Measurements from ENCODE around the gene NSMF. TPM values are rescaled to one million over a fixed set of nuclear protein-coding genes. Genes with fewer than 3 reads are reported as not detected.

The NSMF gene
- polyA plus RNA-seq, 1 donor (not counting 4 experiments of a cell fraction or from before 2014, with no cell fraction given), result 29.5 TPM

GRCh38 chr9:137475666-137476065 is 16.5 kb upstream of the NSMF start:
- DNase-seq (ENCODE audit: low read depth, low spot score) (no peak), FAIRE-seq (no peak)
- Histone ChIP-seq H3K79me2 (ENCODE audit: control insufficient read depth, insufficient read depth, low read length) (no peaks in the 10 kb centered on the region), H3K27ac (ENCODE audit: control insufficient read depth, insufficient read depth, low read length) (no peak overlapping the region), H3K4me3 (ENCODE audit: control insufficient read depth in 2 of 3, extremely low read depth in 1 of 3, insufficient read depth in 2 of 3, low read depth in 1 of 3, low read length in 3 of 3) (no peak overlapping the region), H3K9me1 (ENCODE audit: control insufficient read depth, extremely low read depth, insufficient read depth, low read length) (no peaks in the 10 kb centered on the region), H3K36me3 (ENCODE audit: control insufficient read depth in 2 of 2, extremely low read depth in 1 of 2, insufficient read depth in 2 of 2, low read length in 2 of 2) (no peaks in the 10 kb centered on the region), H3K27me3 (ENCODE audit: control insufficient read depth, extremely low read depth, insufficient read depth, low read length) (peaks cover 11% of the 10 kb centered on the region), H3K4me2 (ENCODE audit: control insufficient read depth, extremely low read depth, insufficient read depth, low read depth, low read length) (no peak overlapping the region), H2AFZ (ENCODE audit: control insufficient read depth, low read length) (no peak overlapping the region), H3K9me3 (ENCODE audit: control insufficient read depth, low read depth, low read length) (peaks cover 4% of the 10 kb centered on the region), H4K20me1 (ENCODE audit: control insufficient read depth, extremely low read depth, insufficient read depth, low read length) (no peaks in the 10 kb centered on the region), H3K9ac (ENCODE audit: control insufficient read depth, extremely low read depth, insufficient read depth, low read length) (no peak overlapping the region), H3K4me1 (ENCODE audit: control insufficient read depth, extremely low read depth, insufficient read depth, low read length) (peaks cover 4% of the 10 kb centered on the region)
- TF ChIP-seq CTCF (optimal IDR thresholded peaks at IDR 0.05 in 1 of 3, IDR thresholded peaks at IDR 0.05 in 1 of 3, conservative IDR thresholded peaks at IDR 0.05 in 1 of 3; ENCODE audit: extremely low read depth in 1 of 3, insufficient read depth in 2 of 3, low read length in 3 of 3) (no peak), EZH2 (IDR thresholded peaks at IDR 0.05; ENCODE audit: low read length) (no peak)
- dilution Hi-C loops (cut with MboI; ENCODE audit: extremely low pct_ligation_motif_present, low sequenced_read_pairs), result no loop called here

- Histone ChIP-seq H3K27me3 (ENCODE audit: control insufficient read depth, extremely low read depth, insufficient read depth, low read length) (peaks cover 5% of the 10 kb centered on the region), H3K9ac (ENCODE audit: control insufficient read depth, extremely low read depth, insufficient read depth, low read length) (no peak overlapping the region), H2AFZ (ENCODE audit: control insufficient read depth, low read length) (no peak overlapping the region), H3K4me2 (ENCODE audit: control insufficient read depth, extremely low read depth, insufficient read depth, low read depth, low read length) (no peak overlapping the region), H3K9me3 (ENCODE audit: control insufficient read depth, low read depth, low read length) (peaks cover 4% of the 10 kb centered on the region), H4K20me1 (ENCODE audit: control insufficient read depth, extremely low read depth, insufficient read depth, low read length) (no peaks in the 10 kb centered on the region), H3K4me1 (ENCODE audit: control insufficient read depth, extremely low read depth, insufficient read depth, low read length) (no peaks in the 10 kb centered on the region), H3K36me3 (ENCODE audit: control insufficient read depth in 2 of 2, extremely low read depth in 1 of 2, insufficient read depth in 2 of 2, low read length in 2 of 2) (no peaks in the 10 kb centered on the region), H3K79me2 (ENCODE audit: control insufficient read depth, insufficient read depth, low read length) (no peaks in the 10 kb centered on the region), H3K4me3 (ENCODE audit: control insufficient read depth in 2 of 3, extremely low read depth in 1 of 3, insufficient read depth in 2 of 3, low read depth in 1 of 3, low read length in 3 of 3) (no peak overlapping the region), H3K27ac (ENCODE audit: control insufficient read depth, insufficient read depth, low read length) (no peak overlapping the region), H3K9me1 (ENCODE audit: control insufficient read depth, extremely low read depth, insufficient read depth, low read length) (no peaks in the 10 kb centered on the region)
- dilution Hi-C loops (cut with MboI; ENCODE audit: extremely low pct_ligation_motif_present, low sequenced_read_pairs), result no loop called here
- DNase-seq (ENCODE audit: low read depth, low spot score) (no peak), FAIRE-seq (no peak)
- TF ChIP-seq EZH2 (IDR thresholded peaks at IDR 0.05; ENCODE audit: low read length) (no peak), CTCF (optimal IDR thresholded peaks at IDR 0.05 in 1 of 3, IDR thresholded peaks at IDR 0.05 in 1 of 3, conservative IDR thresholded peaks at IDR 0.05 in 1 of 3; ENCODE audit: extremely low read depth in 1 of 3, insufficient read depth in 2 of 3, low read length in 3 of 3) (no peak)
These were observed 15.1 kb upstream of the NSMF start for GRCh38 chr9:137474271-137474670.

Measured in keratinocyte (primary cell).